ENCODE measurements around the gene RBMS1. TPM values are rescaled to one million over a fixed set of nuclear protein-coding genes. Genes with fewer than 3 reads are reported as not detected.

The RBMS1 gene
- total and polyA plus RNA-seq, 2 experiments from 2014 or later, result 55.5 to 94.8 TPM

GRCh38 chr2:160484859-160485520 lies 8.6 kb downstream of the RBMS1 start (continued):
- TF ChIP-seq ZNF462 (CRISPR knock-in tag; IDR thresholded peaks at IDR 0.05), result no peak
- no peak for TF ChIP-seq EZH2phosphoT487 (IDR thresholded peaks at IDR 0.05; ENCODE audit: unreplicated experiment)
- TF ChIP-seq NANOG (IDR thresholded peaks at IDR 0.05; ENCODE audit: borderline replicate concordance), result no peak
- TF ChIP-seq ZNF114 (CRISPR knock-in tag; IDR thresholded peaks at IDR 0.05), result no peak
- TF ChIP-seq ZNF331 (CRISPR knock-in tag; IDR thresholded peaks at IDR 0.05; ENCODE audit: low read depth), result no peak
- TF ChIP-seq CREB1 (CRISPR knock-in tag; IDR thresholded peaks at IDR 0.05; ENCODE audit: low read depth), result no peak
- no peak for TF ChIP-seq REST (IDR thresholded peaks at IDR 0.05; ENCODE audit: unreplicated experiment)

Data from GM23338 (cell line).